Putamen (tissue), 1 donor: ENCODE measurements around the gene TTLL5.
A peak's percentile ranks its signal among the peaks of the same experiment; 100 is the strongest.

Experiments
- DNase-seq: peaks from one replicate; pipeline ENCODE4 v3.0.0-alpha.2; 2016; ENCODE audit warnings: low spot score

Gene TTLL5, protein sequence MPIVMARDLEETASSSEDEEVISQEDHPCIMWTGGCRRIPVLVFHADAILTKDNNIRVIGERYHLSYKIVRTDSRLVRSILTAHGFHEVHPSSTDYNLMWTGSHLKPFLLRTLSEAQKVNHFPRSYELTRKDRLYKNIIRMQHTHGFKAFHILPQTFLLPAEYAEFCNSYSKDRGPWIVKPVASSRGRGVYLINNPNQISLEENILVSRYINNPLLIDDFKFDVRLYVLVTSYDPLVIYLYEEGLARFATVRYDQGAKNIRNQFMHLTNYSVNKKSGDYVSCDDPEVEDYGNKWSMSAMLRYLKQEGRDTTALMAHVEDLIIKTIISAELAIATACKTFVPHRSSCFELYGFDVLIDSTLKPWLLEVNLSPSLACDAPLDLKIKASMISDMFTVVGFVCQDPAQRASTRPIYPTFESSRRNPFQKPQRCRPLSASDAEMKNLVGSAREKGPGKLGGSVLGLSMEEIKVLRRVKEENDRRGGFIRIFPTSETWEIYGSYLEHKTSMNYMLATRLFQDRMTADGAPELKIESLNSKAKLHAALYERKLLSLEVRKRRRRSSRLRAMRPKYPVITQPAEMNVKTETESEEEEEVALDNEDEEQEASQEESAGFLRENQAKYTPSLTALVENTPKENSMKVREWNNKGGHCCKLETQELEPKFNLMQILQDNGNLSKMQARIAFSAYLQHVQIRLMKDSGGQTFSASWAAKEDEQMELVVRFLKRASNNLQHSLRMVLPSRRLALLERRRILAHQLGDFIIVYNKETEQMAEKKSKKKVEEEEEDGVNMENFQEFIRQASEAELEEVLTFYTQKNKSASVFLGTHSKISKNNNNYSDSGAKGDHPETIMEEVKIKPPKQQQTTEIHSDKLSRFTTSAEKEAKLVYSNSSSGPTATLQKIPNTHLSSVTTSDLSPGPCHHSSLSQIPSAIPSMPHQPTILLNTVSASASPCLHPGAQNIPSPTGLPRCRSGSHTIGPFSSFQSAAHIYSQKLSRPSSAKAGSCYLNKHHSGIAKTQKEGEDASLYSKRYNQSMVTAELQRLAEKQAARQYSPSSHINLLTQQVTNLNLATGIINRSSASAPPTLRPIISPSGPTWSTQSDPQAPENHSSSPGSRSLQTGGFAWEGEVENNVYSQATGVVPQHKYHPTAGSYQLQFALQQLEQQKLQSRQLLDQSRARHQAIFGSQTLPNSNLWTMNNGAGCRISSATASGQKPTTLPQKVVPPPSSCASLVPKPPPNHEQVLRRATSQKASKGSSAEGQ (N-terminal part only)

GRCh38 chr14:75660630-75661498 is at the start of gene TTLL5, which contains the start of gene ERG28:
TTLL5 (plus strand) TSS chr14:75661246; CDS start chr14:75663150, 1,904 bp downstream.
ERG28 (minus strand) TSS chr14:75660876; CDS start chr14:75657502, 3,374 bp downstream.
- peak; percentile 97 for DNase-seq

DNA sequence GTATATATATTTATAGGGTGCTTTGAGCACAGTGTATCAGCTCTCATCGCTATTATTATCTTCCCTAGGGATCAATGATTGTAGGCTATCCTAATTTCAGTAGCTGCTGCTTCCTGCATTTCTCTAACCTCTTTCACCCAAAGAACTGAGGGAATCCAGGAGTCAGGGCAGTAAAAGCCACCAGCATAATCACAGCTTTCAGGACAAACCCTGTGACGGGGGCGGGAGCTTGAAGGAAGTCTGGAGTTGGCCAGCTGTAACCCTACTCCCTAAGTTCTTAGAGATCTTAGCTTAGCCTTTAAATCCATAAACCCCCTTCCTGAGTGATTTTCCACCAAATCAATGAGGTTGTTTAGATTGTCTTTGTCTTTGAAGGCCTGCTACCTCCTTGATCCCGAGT is 48.9 kb upstream of the TTLL5 start:
- DNase-seq, result no peak

- no peak for DNase-seq
Measured at GRCh38 chr14:75614179-75614578, 46.9 kb upstream of the TTLL5 start.

DNA sequence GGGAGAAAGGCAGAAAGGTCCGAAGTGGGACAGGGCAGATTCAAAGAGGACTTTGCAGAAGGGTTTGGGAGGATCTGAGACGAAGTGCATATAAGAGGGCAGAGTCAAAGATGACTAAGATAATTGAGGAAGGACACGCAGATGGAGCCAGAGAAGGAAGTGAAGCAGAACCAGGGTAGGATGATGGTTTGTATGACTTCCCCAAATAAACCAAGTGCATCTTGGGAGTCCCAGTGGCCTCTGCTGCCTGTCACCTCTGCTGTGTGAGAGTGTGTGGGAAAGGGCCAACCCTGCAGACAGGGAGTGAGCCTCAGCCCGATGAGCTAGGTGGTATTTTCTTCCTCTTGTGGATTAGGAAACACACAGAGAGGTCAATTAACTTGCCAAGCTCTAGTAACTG is 45.8 kb upstream of the TTLL5 start:
- peak; percentile 18 for DNase-seq

- no peak for DNase-seq
Measured at GRCh38 chr14:75619548-75619947, 41.5 kb upstream of the TTLL5 start.

GRCh38 chr14:75625034-75625433 is 36.0 kb upstream of the TTLL5 start:
- DNase-seq, result no peak

GRCh38 chr14:75626396-75626795 is 34.6 kb upstream of the TTLL5 start:
- no peak for DNase-seq

DNA sequence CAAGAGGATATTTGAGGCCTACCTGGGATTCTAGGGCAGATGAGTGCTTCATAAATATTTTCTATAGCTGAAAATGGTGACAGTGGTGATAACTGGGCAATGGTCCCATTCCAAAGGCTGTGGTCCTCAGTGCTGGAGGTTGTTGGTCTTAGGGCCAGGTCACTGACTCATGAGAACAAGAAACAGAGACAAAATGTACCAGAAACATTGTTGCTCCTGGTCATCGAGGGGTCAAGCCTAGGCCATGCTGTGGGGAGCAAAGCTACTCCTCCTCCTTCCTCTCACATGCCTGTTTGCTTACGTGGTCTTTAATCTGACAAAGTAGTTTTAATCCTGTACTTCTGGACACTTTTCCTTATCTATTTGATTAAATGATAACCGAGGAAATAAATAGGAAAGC is 34.2 kb upstream of the TTLL5 start:
- no peak for DNase-seq

GRCh38 chr14:75627406-75627805 is 33.6 kb upstream of the TTLL5 start:
- no peak for DNase-seq

GRCh38 chr14:75628816-75629215 is 32.2 kb upstream of the TTLL5 start:
- no peak for DNase-seq

DNA sequence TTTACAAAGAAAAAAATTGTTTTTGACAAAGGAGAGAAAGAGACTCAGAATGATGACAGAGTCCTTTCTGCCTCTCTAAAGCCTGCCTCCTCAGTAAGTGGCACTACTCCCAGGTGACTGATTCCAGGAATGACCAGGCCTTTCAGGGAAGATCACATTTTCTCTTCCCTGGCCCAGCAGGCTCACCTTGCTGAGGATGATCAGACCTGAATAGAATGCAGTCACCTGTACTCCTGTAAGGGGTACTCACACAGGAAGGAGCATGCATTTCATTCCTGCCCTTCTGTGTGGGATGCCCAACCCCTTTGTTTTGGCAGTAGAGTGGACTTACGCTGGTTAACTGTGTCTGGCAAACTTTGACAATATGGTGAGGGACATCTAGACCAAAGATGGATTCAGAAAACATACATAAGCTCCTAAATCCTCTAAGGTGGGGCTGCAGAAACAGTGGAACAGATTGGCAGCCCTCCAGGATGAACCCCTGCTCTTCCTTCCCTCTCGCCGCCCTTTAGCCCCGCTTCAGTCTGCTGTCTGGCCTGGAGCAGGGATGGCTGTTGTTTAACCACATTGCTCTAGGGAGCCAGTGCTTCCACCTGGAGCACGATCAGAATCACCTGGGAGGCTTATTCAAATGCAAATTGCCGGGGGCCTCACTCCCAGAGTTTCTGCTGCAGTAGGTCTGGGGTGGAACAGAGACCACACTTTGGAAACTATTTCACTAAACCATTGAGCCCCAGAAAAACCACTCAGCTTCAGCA is 30.2 kb upstream of the TTLL5 start:
- DNase-seq, result no peak

DNA sequence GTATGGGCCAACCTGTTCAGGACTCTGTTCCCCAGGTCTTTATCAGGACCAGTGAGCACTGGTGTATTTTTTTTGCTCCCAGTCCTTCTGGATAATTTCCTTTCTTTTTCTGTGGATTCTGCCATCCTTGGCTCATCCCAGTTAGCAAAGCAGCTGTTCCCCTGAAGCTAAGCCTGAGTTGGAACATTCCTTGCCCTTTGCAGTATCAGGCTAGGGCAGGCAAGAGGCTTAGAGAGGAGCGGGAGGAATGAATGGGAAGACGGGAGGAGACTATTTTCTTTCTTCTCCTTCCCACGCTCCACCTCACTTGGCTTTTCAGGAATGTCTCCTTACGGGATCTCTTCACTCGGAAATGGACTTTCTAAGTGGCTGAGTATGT is 29.6 kb upstream of the TTLL5 start:
- no peak for DNase-seq

DNA sequence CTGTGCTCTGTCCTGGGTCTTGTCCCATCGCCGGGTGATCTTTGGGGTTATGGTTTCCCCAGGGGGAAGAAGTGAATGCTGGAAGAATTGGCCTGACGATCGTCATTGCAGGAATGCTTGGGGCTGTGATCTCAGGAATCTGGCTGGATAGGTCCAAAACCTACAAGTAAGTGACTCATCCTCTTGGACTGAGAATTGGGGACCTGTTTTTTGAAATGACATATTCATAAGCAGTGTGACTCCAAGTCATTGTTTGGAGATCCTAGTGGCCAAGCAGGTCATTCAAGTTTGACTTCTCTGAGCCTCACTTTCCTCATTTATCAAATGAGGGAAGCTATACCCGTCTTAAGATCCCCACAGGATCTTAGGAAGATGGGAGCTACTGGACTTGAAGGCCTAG is 26.2 kb upstream of the TTLL5 start:
- DNase-seq, result no peak

GRCh38 chr14:75636100-75636692 is 24.9 kb upstream of the TTLL5 start:
- no peak for DNase-seq

DNA sequence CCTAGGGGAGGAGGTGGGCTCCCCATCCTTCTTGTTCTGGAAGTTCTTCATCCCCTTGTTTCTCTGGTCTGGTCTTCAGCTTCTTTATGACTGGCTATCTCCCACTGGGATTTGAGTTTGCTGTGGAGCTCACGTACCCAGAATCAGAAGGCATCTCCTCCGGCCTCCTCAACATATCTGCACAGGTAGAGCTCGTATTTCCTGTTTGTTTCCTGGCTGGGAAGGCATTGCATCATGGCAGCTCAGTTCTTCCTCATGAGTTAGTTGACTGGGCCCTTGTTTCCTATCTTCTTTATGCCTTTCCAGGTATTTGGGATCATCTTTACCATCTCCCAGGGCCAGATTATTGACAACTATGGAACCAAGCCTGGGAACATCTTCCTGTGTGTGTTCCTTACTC is 20.2 kb upstream of the TTLL5 start:
- no peak for DNase-seq

DNA sequence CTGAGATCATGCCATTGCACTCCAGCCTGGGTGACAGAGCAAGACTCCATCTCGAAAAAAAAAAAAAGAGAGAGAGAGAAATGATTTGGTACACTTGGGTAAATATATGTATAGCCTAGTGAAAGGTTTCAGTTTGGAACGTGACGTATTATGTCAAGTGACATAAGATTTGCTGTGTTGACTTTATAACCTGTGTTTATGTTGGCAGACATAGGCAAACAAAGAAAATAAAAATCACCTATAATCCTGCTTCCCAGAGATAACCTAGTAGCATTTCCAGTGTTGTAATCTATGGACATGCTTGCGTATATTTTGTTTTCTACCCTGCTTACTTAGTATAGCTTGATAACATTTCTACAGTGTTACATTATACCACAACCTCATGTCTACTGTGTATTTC is 17.1 kb upstream of the TTLL5 start:
- DNase-seq, result no peak

DNA sequence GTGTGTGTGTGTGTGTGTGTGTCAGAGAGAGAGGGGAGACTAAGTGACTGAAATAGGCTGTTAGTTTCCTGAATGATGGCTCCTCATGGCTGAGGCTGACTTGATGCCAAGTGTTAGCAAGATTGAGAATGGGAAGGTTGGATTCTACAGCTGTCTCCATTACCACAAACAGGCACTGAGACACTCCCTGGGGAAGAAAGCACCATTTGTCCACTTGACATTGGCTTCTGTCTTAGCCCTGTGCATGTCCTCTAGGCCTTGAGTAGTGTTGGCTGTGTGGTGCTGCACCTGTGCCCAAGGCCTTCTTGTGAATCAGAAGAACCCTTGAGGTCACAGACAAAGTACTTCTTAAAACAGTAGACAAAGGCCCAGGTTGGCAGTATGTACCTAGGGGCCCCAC is 16.0 kb upstream of the TTLL5 start:
- DNase-seq, result no peak

GRCh38 chr14:75646762-75647161 is 14.3 kb upstream of the TTLL5 start:
- DNase-seq, result no peak

- no peak for DNase-seq
Measured at GRCh38 chr14:75647640-75648039, 13.4 kb upstream of the TTLL5 start.
